Effector CD8-positive, alpha-beta T cell (primary cell): ENCODE results near the gene CBX1.

Experiments
- DNase-seq: peaks from one replicate; lab custom pipeline; 2025; lab: John Stamatoyannopoulos, UW

The CBX1 gene

GRCh38 chr17:48026502-48027321 is 74.6 kb downstream of the CBX1 start:
- DNase-seq, result peak; percentile 58

GRCh38 chr17:48025904-48026501 is 75.3 kb downstream of the CBX1 start:
- DNase-seq, result no peak

- DNase-seq, result peak; percentile 97
Measured at GRCh38 chr17:48025040-48025903, 76.0 kb downstream of the CBX1 start.

GRCh38 chr17:48024149-48025039 is 76.9 kb downstream of the CBX1 start:
- peak; percentile 20 for DNase-seq

- DNase-seq, result peak; percentile 22
Measured at GRCh38 chr17:48023400-48024148, 77.7 kb downstream of the CBX1 start.

- no peak for DNase-seq
Measured at GRCh38 chr17:48022901-48023300, 78.4 kb downstream of the CBX1 start.

GRCh38 chr17:48021934-48022333 is 79.3 kb downstream of the CBX1 start:
- DNase-seq, result no peak
